H7 (cell line): ENCODE data around the gene TBC1D24. TPM values are rescaled to one million over a fixed set of nuclear protein-coding genes. Genes with fewer than 3 reads are reported as not detected.

ENCODE experiments used
- DNase-seq: peaks from one replicate; pipeline ENCODE4 v3.0.0; 2012
- H3K27me3 ChIP-seq: 2 replicates; pipeline ENCODE4 v1.6.0; 2011; ENCODE audit warnings: mild to moderate bottlenecking, low read length; ENCODE audit not compliant: control insufficient read depth, insufficient read depth
- H3K36me3 ChIP-seq: replicated peaks from 2 replicates; pipeline ENCODE4 v1.5.1; 2011; ENCODE audit warnings: low read length; ENCODE audit not compliant: control insufficient read depth, insufficient read depth
- H3K4me3 ChIP-seq: 2 replicates; pipeline ENCODE4 v1.5.1; 2011; ENCODE audit warnings: low read depth, mild to moderate bottlenecking, control low read depth, low read length, moderate library complexity; ENCODE audit not compliant: insufficient read depth
- total RNA-seq: library from RNA; depleted of rRNA; stranded (reverse); fragments of >200 nt; shearing (Covaris generic); gene quantifications from 2 replicates; pipeline ENCODE4 v1.2.3, GENCODE V29; 2014

TBC1D24 gene
- total RNA-seq, 1 experiment from 2014 or later = 12.3 TPM

- H3K4me3 ChIP-seq = peak overlapping the region; percentile 28
- DNase-seq = peak; percentile 98
- H3K27me3 ChIP-seq = no peaks in the 10 kb centered on the region
- peaks cover 2% of the 10 kb centered on the region for H3K36me3 ChIP-seq
These were observed 26.2 kb downstream of the TBC1D24 start for GRCh38 chr16:2500918-2501750.

- no peak for DNase-seq
- Histone ChIP-seq H3K4me3 (no peak overlapping the region), H3K36me3 (peaks cover 2% of the 10 kb centered on the region), H3K27me3 (no peaks in the 10 kb centered on the region)
These were observed 27.3 kb downstream of the TBC1D24 start for GRCh38 chr16:2501946-2502895.

GRCh38 chr16:2505695-2506094 is 30.8 kb downstream of the TBC1D24 start:
- Histone ChIP-seq H3K27me3 (no peaks in the 10 kb centered on the region), H3K36me3 (no peaks in the 10 kb centered on the region), H3K4me3 (no peak overlapping the region)
- no peak for DNase-seq

- peak; percentile 79 for DNase-seq
These were observed 32.2 kb downstream of the TBC1D24 start for GRCh38 chr16:2507052-2507659.

GRCh38 chr16:2507665-2508064 is 32.7 kb downstream of the TBC1D24 start:
- H3K36me3 ChIP-seq = no peaks in the 10 kb centered on the region
- no peak overlapping the region for H3K4me3 ChIP-seq
- DNase-seq = no peak
- peaks cover 1% of the 10 kb centered on the region; the same call in 1 of the 2 replicates for H3K27me3 ChIP-seq

More at GRCh38 chr16:2507052-2507659, 32.2 kb downstream of the TBC1D24 start:
- Histone ChIP-seq H3K4me3 (no peak overlapping the region), H3K27me3 (peaks cover 1% of the 10 kb centered on the region; the same call in 1 of the 2 replicates), H3K36me3 (no peaks in the 10 kb centered on the region)

GRCh38 chr16:2508722-2509400 is 33.9 kb downstream of the TBC1D24 start:
- Histone ChIP-seq H3K4me3 (no peak overlapping the region), H3K36me3 (no peaks in the 10 kb centered on the region), H3K27me3 (peaks cover 1% of the 10 kb centered on the region; the same call in 1 of the 2 replicates)
- no peak for DNase-seq

GRCh38 chr16:2511128-2511800 is 36.3 kb downstream of the TBC1D24 start:
- Histone ChIP-seq H3K36me3 (no peaks in the 10 kb centered on the region), H3K4me3 (no peak overlapping the region), H3K27me3 (peaks cover 1% of the 10 kb centered on the region; the same call in 1 of the 2 replicates)
- DNase-seq = peak; percentile 86

GRCh38 chr16:2511996-2512734 is 37.2 kb downstream of the TBC1D24 start:
- Histone ChIP-seq H3K36me3 (no peaks in the 10 kb centered on the region), H3K4me3 (no peak overlapping the region), H3K27me3 (peaks cover 1% of the 10 kb centered on the region; the same call in 1 of the 2 replicates)
- DNase-seq = no peak

GRCh38 chr16:2512735-2513404 is 37.9 kb downstream of the TBC1D24 start:
- peak; percentile 87 for DNase-seq
- no peaks in the 10 kb centered on the region for H3K36me3 ChIP-seq

GRCh38 chr16:2513405-2514332 is 38.7 kb downstream of the TBC1D24 start, which contains the start of gene ATP6V0C:
ATP6V0C (plus strand) TSS chr16:2513952; CDS start chr16:2514104, 152 bp downstream.
- Histone ChIP-seq H3K27me3 (peaks cover 1% of the 10 kb centered on the region; the same call in 1 of the 2 replicates), H3K4me3 (peak within 1 kb of the TSS; percentile 75), H3K36me3 (no peaks in the 10 kb centered on the region)
- DNase-seq = peak; percentile 99

More at GRCh38 chr16:2512735-2513404, 37.9 kb downstream of the TBC1D24 start:
- peaks cover 1% of the 10 kb centered on the region; the same call in 1 of the 2 replicates for H3K27me3 ChIP-seq
- peak overlapping the region; percentile 75 for H3K4me3 ChIP-seq

- peaks cover 1% of the 10 kb centered on the region; the same call in 1 of the 2 replicates for H3K27me3 ChIP-seq
- peak overlapping the region; percentile 75 for H3K4me3 ChIP-seq
- H3K36me3 ChIP-seq = no peaks in the 10 kb centered on the region
- DNase-seq = peak; percentile 86
These were observed 39.6 kb downstream of the TBC1D24 start for GRCh38 chr16:2514333-2515179.
